CD4-positive, alpha-beta T cell treated with Interleukin-17A for 1 hour (primary cell): Measurements from ENCODE around the gene ATG9A.

ENCODE experiments used
- DNase-seq: peaks from one replicate; pipeline ENCODE4 v3.0.0-alpha.2; 2020

ATG9A gene

DNA sequence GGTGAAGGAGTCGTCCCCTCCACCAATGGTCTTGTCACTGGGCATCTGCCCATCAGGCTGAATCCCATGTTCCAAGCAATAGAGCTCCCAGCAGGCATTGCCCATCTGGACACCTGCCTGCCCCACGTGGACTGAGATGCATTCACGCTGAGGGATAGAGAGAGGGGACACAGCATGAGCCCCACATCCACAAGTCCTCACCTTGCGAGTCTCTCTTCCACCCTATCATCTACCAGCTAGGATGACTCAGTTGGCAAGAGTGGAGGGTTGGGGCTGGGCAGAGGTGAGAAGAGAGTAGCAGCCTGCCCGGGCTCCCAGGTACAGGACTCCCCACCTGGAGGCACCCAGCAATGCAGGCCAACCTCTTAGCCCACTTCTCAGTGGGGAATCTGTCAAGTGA lies 22.6 kb upstream of the ATG9A start:
- DNase-seq, result peak; percentile 38

DNA sequence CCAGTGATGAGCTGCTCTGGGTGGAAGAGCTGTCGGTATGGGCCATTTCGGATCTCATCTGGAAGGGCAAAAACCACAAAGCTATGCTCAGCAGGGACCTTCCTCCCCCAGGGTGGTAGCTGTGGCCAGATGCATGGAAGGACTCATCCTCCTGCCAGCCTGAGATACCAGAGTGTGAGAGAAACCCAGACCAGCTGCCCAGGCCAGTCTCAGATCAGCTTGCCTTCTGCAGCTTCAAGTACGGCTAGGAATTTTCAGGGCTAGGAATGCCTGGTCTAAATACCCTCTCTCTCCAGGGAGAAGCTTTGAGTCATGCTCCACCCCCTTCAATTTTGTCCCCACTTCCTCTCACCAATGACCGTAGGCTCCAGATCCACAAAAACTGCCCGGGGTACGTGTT lies 22.2 kb upstream of the ATG9A start:
- DNase-seq, result no peak

DNA sequence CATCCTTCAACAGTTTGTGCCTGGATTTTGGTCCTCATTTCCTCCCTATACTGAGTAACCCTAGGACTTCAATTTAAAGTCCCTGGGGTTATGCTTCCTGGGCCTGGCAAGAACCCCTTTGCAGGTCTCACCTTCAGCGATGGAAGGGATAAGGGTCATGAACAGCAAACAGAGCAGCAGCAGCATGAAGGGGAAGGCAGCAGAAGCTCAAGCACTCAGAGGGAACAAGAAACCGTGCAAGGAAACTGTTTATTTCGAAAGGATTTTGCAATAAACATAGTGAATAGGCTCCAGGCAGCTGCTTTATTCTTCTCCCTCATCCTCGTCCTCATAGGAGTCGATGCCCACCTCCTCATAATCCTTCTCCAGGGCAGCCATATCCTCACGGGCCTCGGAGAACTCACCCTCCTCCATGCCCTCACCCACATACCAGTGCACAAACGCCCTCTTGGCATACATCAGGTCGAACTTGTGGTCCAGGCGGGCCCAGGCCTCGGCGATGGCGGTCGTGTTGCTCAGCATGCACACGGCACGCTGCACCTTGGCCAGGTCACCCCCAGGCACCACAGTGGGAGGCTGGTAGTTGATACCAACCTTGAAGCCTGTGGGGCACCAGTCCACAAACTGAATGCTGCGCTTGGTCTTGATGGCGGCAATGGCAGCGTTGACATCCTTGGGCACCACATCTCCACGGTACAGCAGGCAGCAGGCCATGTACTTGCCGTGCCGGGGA lies 20.8 kb upstream of the ATG9A start:
- DNase-seq, result no peak

DNA sequence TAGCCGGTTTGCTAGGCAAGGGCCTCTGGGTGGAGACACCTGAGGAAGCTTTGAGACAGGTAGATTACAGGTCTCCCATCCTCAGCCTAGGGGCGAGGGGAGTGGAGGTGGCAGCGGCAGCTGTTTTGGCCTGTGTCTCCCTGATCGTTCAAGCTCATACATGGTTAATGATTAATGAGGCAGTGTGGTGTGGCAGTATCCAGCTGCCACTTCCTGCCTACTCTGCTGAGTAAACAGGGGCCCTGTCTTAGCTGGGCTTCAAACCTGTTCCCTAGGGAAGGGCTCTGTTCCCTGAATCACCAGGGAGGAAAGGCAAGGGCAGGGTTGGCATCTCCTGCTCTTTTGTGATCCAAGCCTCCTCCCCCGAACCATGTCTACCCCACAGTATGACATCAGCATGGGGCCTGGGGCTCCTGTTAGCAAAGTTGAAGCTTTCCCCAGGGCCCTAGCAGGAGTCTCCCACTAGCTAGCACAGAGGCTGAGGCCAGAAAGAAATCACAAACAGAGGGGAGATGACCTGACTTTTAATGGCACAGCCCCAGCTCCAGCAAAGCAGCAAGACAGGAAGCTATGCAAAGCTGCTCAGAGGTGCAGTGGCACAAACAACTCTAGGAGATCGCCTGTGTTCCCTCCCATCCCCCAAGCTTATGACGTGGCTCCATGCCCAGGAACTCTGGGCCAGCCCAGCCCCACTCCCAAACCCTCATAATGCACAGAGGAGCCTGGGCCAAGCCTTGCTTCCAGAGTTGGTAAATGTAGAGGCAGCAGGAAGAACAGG lies 20.0 kb upstream of the ATG9A start:
- peak; percentile 69 for DNase-seq

DNA sequence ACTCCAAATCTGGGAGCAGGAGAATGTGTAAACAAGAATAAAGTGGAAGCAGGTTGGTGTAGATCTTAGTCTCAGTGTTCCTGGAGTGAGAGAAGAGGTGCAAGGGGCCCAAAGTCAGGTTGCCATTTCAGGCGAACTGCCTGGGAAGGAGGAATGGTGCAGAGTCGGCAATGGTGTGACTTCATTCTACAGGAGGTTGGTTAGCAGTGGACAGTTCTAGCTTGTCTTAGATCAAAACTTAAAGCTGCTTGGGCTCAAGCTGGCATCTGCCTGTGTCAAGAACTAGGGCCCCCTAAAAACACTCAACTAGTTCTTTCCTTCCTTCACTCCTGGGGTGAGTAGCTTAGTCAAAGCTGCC lies 19.4 kb upstream of the ATG9A start:
- no peak for DNase-seq

DNA sequence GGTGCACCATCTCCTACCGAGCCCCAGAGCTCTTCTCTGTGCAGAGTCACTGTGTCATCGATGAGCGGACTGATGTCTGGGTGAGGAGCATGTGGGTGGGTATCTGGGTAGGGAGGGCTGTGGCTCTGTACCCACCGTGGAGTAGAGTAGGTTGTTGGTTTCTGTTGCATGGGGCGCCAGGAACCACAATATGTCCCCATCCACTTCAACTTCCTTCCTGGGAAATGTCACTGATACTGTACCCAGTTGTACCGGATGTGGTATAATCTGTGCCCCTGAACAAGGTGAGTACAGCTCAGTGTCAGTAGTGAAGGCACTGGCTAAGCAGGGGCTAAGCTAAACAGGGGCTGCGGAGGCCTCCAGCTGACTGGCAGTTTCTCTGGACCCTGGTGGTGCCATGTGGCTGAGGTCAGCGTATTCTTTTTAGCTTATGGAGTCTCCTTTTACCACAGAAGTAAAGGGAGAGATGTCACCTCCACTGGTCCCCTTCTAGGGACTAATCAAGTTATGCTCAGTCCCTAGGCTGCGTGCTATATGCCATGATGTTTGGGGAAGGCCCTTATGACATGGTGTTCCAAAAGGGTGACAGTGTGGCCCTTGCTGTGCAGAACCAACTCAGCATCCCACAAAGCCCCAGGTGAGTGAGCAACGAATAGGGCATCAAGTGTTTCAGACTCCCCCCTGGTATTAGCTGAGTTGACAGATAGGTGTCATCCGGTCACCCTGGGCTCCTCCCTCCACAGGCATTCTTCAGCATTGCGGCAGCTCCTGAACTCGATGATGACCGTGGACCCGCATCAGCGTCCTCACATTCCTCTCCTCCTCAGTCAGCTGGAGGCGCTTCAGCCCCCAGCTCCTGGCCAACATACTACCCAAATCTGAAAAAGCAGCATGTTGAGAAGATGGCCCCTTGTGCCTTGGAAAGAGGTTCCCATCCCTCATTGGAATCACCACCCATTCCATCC lies 18.5 kb upstream of the ATG9A start:
- DNase-seq, result peak; percentile 84

DNA sequence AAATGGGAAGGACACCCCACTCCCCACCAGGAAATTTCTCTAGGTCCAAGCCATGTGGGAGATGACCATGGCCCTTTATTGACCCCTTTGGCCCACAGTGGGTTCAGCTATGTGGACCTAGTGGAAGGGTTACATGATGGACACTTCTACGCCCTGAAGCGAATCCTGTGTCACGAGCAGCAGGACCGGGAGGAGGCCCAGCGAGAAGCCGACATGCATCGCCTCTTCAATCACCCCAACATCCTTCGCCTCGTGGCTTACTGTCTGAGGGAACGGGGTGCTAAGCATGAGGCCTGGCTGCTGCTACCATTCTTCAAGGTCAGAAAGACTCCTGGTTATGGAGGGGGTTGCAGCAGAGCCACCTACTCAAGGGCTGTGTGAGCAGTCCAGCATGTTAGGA lies 17.1 kb upstream of the ATG9A start:
- DNase-seq, result no peak

DNA sequence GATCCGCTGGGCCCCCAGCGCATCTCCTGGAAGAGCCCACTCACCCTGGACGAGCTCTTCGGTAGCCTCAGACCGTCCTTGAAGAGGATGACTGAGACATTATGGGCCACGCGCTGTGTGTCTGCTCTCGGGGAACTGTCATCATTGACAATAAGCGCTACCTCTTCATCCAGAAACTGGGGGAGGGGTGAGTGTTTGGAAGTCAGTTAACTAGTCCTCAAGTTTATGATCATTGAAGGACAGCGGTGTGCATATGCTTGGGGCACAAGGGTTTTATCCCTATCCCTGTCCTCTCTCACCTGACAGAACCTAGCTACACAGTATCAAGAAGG lies 16.4 kb upstream of the ATG9A start:
- DNase-seq, result no peak

DNA sequence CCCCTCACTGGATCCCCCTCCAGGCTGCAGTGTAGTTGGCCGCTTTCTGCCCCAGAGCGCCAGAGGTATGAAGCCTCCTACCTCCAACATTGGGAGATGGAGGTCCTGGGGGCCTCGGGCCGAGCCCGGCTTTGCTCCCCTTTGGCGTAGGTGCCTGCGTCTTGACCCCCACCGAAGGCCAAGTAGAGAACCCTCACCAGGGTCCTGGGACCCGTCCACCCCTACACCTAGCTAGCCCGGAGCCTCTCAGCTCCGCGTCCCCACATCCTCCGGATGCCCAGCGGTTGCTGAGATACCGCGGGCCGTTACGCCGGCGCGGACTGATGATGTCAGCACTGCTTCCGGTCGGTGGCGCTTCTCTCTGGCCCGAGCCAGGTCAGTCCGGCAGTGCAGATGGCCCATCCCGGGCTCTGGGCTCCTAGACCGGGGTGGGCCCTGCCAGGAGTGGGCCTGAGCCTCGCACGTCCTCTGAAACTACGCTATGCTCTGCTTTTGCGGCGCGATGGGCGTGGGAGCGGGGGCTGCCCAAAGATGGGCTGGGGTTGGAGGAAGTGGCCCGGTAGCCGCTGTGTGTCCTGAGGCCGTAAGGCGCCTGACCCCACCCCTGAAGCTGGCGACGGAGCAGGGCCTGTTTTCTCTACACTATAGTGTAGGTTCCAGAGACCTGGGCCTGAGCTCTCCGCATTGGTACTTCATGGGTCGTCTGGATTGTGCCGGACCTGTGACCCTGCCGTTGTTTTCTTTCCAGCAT lies 15.9 kb upstream of the ATG9A start, which contains the start of the genes GLB1L and STK16:
Gene GLB1L, minus strand, starts transcription at position 297 of the 751 bp plus-strand sequence. CDS start 1,871 bp downstream, outside the sequence.
Gene STK16, plus strand, starts transcription at position 332 of the 751 bp plus-strand sequence. CDS start 521 bp downstream, outside the sequence.
- peak; percentile 89 for DNase-seq

DNA sequence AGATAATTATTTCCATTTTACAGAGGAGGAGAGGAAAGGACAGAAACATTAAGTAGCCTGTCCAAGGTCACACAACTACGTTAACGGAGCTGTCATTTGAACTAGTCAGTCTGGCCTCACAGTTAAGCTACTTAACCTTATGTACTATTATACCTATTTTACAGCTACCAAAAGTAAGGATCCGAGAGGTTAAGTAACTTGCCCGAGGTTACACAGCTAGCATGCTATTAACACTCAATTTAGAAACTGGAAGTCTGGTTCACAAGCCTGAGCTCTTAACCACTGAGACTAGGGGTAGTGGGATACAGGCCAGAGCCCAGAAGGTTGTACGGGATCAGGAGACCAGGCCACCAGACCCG lies 15.3 kb upstream of the ATG9A start:
- DNase-seq, result no peak

DNA sequence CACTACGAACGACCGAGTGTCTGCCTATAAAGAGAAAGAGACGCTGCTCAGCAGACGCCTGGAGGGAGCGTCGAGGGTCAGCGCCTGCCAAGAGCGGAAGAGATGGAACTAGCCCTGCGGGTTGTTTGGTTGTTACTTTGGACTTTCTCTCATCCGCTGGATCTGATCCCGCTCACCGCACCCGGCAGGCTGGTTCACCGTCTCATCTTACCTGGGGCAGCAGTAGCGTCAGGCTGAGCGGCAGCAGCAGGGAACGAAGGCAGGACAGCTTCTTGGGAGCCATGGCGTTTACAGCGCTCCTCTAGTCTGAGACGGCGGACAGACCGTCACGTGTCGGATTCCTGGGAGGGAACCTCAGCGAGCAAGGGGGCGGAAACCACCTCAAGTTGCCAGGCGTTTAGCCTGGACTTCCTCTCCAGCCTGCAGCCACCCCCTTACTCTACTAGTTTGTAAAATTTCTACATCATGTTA lies 13.9 kb upstream of the ATG9A start:
- no peak for DNase-seq

DNA sequence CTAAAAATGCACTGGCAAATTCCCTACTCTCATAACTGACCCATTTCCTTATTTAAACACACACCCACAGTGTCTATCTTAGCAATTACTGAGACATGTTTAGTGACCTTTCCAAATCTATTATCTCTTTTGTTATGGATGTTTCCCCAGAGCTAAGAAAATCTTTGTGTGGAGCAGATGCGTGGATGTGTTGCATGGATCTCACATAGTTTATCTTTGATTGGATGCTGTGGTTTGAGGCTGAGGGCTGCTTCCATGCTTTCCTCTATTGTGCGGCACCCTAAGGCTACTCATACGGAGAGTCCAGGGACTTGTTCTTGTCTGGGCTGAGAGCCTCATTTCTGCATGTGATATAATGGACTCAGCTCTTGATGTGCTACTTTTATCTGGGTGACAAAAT lies 4.9 kb upstream of the ATG9A start:
- no peak for DNase-seq

DNA sequence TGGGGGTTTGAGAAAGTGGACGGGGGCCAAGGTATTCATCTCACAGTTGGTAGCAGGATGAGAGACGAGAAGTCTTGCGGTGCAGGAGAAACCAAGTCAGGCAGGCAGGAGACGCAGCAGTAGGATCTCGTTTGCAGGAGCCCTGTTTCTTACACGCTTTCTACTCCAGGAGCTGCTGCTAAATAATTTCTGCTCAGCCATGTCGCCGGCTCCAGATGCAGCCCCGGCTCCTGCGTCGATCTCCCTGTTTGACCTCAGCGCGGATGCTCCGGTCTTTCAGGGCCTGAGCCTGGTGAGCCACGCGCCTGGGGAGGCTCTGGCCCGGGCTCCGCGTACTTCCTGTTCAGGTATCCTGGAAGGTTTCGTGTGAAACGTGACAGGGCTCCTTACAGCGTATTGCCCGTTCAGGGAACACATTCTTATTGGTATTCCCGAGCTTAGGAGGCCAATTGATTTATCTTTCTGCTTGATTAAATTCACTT lies 664 bp upstream of the ATG9A start:
- DNase-seq, result peak; percentile 35

DNA sequence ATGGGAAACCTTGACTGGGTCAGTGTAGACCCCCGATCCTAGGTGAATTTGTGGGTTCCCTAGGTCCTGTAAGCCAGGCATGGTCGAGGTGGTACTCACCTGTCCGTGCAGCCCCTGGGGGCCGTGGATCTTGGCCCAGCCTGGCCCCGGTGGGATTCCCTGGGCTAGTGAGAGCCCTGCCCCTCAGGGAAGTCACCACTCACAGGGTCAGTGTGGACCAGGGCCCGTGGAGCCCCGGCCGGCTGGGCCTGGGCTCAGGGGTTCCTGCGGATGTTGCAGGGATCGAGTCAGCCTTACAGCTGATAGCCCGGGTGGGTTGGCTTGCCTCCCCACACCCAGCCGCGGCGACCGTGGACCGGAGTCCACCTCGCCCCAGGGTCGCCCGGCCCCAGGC lies 528 bp downstream of the ATG9A start:
- no peak for DNase-seq

DNA sequence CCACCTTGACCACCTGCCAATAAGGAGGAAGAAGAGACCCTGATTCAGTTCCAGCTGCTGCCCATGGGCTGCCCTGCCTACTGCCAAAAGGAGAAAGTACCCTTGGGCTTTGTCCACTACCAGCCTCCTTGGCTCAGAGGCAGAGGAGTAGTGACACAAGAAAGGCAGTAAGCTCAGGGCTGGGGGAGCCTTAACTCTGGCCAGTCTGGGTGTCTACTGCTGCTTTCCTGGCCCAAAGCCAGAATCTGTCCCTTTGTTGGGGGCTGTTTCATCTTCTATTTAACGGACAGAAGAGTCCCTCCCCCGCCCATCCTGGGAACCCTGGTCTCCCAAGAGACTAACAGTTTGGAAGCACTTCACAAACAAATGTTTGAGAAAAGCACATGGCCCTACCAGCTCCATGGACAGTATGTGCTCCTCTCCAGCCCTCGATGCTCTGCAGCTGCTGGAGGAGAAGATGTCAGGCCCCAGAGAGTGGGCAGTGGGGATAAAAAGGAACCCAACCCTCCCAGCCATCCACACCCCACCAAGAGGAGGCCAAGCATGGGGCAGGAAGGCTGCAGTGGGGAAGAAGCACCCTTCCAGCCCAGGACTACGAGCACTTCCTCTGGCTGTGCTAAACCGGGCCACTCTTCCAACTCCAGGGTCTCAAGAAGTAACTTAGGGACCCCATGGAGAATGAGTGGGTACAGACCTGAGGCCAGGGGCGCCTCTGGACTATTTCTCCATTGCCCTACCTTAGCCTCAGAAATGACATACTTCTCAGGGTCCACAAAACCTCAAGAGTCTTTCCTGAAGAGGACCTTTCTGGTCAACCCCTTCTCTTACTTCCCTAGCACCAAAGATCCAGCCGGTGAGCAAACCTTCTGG lies 1.2 kb downstream of the ATG9A start:
- no peak for DNase-seq

DNA sequence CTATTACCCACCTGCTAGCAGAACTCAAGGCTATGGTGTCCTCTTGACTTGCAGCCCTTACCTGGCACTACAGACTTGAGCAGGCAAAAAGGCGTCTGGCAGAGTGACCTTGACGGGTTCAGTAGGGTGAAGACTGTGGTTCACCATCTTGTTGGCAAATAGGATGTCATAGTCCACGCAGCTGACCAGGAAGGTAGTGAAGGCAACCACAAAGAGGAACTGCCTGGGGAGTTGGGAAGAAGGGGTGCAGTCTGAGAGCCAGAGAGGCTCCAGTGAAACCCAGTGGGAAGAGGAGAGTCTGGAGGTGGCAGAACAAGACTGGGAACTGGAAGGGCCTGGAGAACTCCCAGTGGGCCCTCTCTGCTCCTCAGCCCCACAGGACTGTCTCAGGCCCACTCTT lies 4.1 kb downstream of the ATG9A start:
- DNase-seq, result no peak

DNA sequence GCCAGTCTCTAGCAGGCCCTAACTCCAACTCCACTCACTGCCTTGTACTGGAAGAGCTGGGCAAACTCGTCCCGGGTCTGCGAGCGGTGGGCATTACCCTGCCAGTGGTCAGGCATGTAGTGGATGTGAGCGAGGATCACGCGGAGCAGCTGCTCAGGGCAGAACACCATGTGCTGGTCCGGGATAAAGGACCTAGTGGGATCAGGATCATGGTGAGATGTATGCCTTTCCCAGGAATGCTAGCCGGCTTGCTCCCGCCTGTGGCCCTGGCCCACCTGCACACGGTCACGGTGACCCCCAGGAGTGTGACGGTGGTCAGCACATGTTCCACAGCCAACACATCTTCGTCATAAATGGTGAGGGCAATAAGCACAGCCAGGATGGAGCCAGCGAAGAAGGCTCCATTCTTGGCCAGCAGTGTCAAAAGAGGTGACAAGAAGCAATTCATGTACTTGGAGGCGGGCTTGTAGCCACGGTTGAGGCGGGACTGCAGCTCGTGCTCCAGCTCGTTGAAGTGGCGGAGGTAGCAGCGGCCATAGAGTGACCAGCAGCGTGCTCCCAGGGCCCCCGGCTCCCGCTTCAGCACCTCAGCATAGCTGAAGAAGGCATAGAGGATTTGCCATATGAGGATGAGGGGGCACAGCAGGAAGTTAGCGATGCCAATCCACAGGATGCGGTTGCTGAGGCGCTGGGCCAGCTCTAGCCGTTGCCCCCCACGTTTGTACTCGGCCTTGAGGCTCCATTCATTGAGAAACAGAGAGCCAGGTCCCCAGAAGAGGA lies 5.4 kb downstream of the ATG9A start:
- DNase-seq, result no peak

DNA sequence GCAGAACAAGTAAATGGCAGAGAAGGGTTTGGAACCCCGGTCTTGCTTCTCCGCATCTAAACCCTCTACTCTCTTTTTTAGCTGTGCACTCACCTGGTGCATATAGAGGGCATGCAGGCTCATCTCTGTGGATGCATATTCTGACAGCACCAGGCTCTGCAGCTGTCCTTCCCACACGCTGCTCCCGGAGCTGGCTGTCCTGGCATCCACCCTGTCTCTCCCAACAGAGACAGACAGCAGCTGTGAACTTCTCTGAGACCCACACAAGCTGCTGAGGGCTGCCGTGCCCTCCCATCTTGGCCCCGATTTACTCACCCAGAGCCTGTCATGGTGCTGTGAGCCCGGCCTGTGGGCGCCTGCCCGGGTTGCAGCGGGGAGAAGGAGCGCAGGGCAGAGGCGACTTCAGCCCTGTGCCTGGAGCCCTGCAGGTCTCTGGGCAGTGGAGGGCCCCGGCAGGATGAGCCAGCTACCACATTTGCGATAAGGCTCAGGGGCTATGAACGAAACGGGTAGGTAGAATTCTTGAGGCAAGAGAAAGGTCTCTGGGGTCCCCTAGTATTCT lies 7.4 kb downstream of the ATG9A start:
- no peak for DNase-seq

DNA sequence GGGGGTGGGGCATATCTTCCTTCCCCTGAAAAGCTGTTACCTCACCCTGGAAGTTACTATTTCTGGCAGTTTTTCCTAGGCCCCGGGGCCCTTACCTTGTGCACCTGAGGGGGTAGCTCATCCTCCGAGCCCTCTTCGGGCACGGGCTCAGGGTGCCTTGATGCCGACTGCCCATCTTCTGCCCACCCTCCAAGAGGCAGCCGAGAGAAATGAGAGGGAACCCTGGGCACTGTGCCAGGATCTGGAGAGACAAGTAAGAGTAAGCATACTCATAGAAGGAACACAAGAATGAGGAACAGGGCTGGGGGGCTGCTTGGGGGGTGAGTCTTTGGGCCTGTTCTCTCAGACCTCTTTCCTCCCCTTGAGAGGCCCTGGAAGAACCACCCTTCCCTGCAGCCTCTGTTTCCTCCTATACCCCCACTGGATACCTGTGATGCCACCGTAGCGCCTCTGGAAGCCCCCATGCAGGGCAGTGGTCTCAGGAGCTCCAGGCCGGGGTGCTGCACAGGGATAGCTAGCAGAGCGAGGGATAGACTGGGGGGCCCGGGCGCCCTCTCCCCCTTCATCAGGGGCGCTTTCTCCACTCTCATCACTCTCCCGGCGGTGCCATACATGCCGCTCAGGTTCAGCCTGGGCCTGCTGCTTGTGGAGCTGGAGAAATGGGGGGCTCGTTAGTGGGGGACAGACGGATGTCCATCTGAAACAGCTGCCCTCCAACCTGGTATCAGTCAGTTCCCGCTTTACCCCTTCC lies 8.6 kb downstream of the ATG9A start:
- no peak for DNase-seq
